Activated CD4-positive, alpha-beta T cell treated with anti-CD3 and anti-CD28 coated beads for 36 hours (primary cell): ENCODE results near the gene ASB4. TPM values are rescaled to one million over a fixed set of nuclear protein-coding genes. Genes with fewer than 3 reads are reported as not detected.

Experiments used
- ATAC-seq: fragments of 200-7000 bp; cut with Tn5 transposase; one replicate; pipeline ENCODE4 v1.10.0; 2021; ENCODE audit warnings: mild to moderate bottlenecking, moderate library complexity
- CTCF ChIA-PET: fragments of 350-600 bp; sonication (Branson Sonifier 250); formaldehyde crosslinking; loops from one replicate; lab custom pipeline; 2021; ENCODE audit warnings: antibody characterized with exemption; lab: Charles Lee
- POLR2A ChIA-PET: fragments of 350-600 bp; sonication (Branson Sonifier 250); formaldehyde crosslinking; loops from one replicate; lab custom pipeline; 2021; ENCODE audit warnings: antibody characterized with exemption, inconsistent platforms; lab: Charles Lee
- DNase-seq: peaks from one replicate; pipeline ENCODE4 v3.0.0-alpha.2; 2020
- H3K27ac Mint-ChIP-seq: one replicate; pipeline ENCODE4 v1.8.0; 2021; ENCODE audit warnings: mixed read lengths
- H3K27me3 Mint-ChIP-seq: one replicate; pipeline ENCODE4 v1.8.0; 2021; ENCODE audit warnings: mixed read lengths
- H3K36me3 Mint-ChIP-seq: one replicate; pipeline ENCODE4 v1.8.0; 2021; ENCODE audit warnings: low read depth, mixed read lengths
- H3K4me1 Mint-ChIP-seq: one replicate; pipeline ENCODE4 v1.8.0; 2021; ENCODE audit warnings: mixed read lengths
- H3K4me3 Mint-ChIP-seq: one replicate; pipeline ENCODE4 v1.8.0; 2021; ENCODE audit warnings: mild to moderate bottlenecking, moderate library complexity, mixed read lengths
- H3K9me3 Mint-ChIP-seq: one replicate; pipeline ENCODE4 v1.8.0; 2021; ENCODE audit warnings: low read depth, mixed read lengths
- intact Hi-C, 2 experiments: fragments of 100-400 bp; cut with DNase I in 1 of 2; cut with micrococcal nuclease in 1 of 2; formaldehyde crosslinking; loops; one replicate each; pipeline versions ENCODE4 v1.14.2 to v1.15.1; 2022 to 2024; cut with DNase I, micrococcal nuclease
- total RNA-seq, 2 experiments: library from RNA; stranded (reverse); gene quantifications; one replicate each; pipeline ENCODE4 v1.2.3, GENCODE V29; 2021

Gene ASB4
- total RNA-seq, 2 experiments from 2014 or later, result not detected

GRCh38 chr7:95558864-95559263, 73.1 kb downstream of the ASB4 start:
- ChIA-PET CTCF (interaction anchor here (1.2 kb wide), 1 partner anchor 128 kb away, joined by 3 read pairs; no protein-coding TSS in a partner anchor), POLR2A (no interaction called here)
- intact Hi-C loops, result no loop called here
- no peak overlapping the region for H3K4me3 Mint-ChIP-seq
- ATAC-seq (no peak), DNase-seq (no peak)
- no peaks in the 10 kb centered on the region for H3K9me3 Mint-ChIP-seq
- H3K27me3 Mint-ChIP-seq, result peaks cover 6% of the 10 kb centered on the region
- no peaks in the 10 kb centered on the region for H3K4me1 Mint-ChIP-seq
- no peak overlapping the region for H3K27ac Mint-ChIP-seq
- no peaks in the 10 kb centered on the region for H3K36me3 Mint-ChIP-seq

- CTCF ChIA-PET, result interaction anchor here (0.5 to 0.7 kb wide), 2 partner anchors 26 to 129 kb away, joined by 3 to 5 read pairs; no protein-coding TSS in a partner anchor
- intact Hi-C loops, result no loop called here
- no peaks in the 10 kb centered on the region for H3K9me3 Mint-ChIP-seq
- no peaks in the 10 kb centered on the region for H3K36me3 Mint-ChIP-seq
- no peak overlapping the region for H3K4me3 Mint-ChIP-seq
- DNase-seq (no peak), ATAC-seq (no peak)
- H3K27me3 Mint-ChIP-seq, result peaks cover 5% of the 10 kb centered on the region
- POLR2A ChIA-PET, result no interaction called here
- H3K27ac Mint-ChIP-seq, result no peak overlapping the region
- no peaks in the 10 kb centered on the region for H3K4me1 Mint-ChIP-seq
Observed at GRCh38 chr7:95560674-95561073, 74.9 kb downstream of the ASB4 start.

- H3K9me3 Mint-ChIP-seq, result no peaks in the 10 kb centered on the region
- intact Hi-C loops, result no loop called here
- no peak for DNase-seq
- H3K4me1 Mint-ChIP-seq, result no peaks in the 10 kb centered on the region
- no peak for ATAC-seq
- H3K27ac Mint-ChIP-seq, result no peak overlapping the region
- ChIA-PET POLR2A (no interaction called here), CTCF (no interaction called here)
- H3K4me3 Mint-ChIP-seq, result no peak overlapping the region
- H3K27me3 Mint-ChIP-seq, result peaks cover 4% of the 10 kb centered on the region
- no peaks in the 10 kb centered on the region for H3K36me3 Mint-ChIP-seq
Observed at GRCh38 chr7:95569720-95570119, 84.0 kb downstream of the ASB4 start.

- Mint-ChIP-seq H3K36me3 (no peaks in the 10 kb centered on the region), H3K9me3 (no peaks in the 10 kb centered on the region), H3K27ac (no peak overlapping the region), H3K27me3 (peaks cover 4% of the 10 kb centered on the region), H3K4me1 (no peaks in the 10 kb centered on the region), H3K4me3 (no peak overlapping the region)
- ChIA-PET CTCF (no interaction called here), POLR2A (no interaction called here)
- DNase-seq, result no peak
- ATAC-seq, result no peak
- intact Hi-C loops, result no loop called here
Observed at GRCh38 chr7:95577137-95577536, 91.4 kb downstream of the ASB4 start.

- H3K9me3 Mint-ChIP-seq, result no peaks in the 10 kb centered on the region
- no peak for ATAC-seq
- H3K27me3 Mint-ChIP-seq, result peaks cover 2% of the 10 kb centered on the region
- no peak overlapping the region for H3K4me3 Mint-ChIP-seq
- intact Hi-C loops, result no loop called here
- CTCF ChIA-PET, result no interaction called here
- no peaks in the 10 kb centered on the region for H3K36me3 Mint-ChIP-seq
- no peak for DNase-seq
- POLR2A ChIA-PET, result no interaction called here
- H3K27ac Mint-ChIP-seq, result no peak overlapping the region
- H3K4me1 Mint-ChIP-seq, result no peaks in the 10 kb centered on the region
Observed at GRCh38 chr7:95578299-95578855, 92.6 kb downstream of the ASB4 start.

- DNase-seq (no peak), ATAC-seq (no peak)
- Mint-ChIP-seq H3K27ac (no peak overlapping the region), H3K4me1 (no peaks in the 10 kb centered on the region), H3K27me3 (peaks cover 4% of the 10 kb centered on the region), H3K4me3 (no peak overlapping the region), H3K9me3 (no peaks in the 10 kb centered on the region), H3K36me3 (no peaks in the 10 kb centered on the region)
- ChIA-PET POLR2A (no interaction called here), CTCF (interaction anchor here (0.6 kb wide), 1 partner anchor 756 kb away, joined by 3 read pairs; no protein-coding TSS in a partner anchor)
- intact Hi-C loops, result no loop called here
Observed at GRCh38 chr7:95579318-95579717, 93.6 kb downstream of the ASB4 start.

- DNase-seq, result no peak
- H3K9me3 Mint-ChIP-seq, result no peaks in the 10 kb centered on the region
- intact Hi-C loops, result no loop called here
- no peak for ATAC-seq
- ChIA-PET POLR2A (no interaction called here), CTCF (no interaction called here)
- H3K4me3 Mint-ChIP-seq, result no peak overlapping the region
- H3K27ac Mint-ChIP-seq, result no peak overlapping the region
- H3K27me3 Mint-ChIP-seq, result peaks cover 2% of the 10 kb centered on the region
- H3K36me3 Mint-ChIP-seq, result no peaks in the 10 kb centered on the region
- no peaks in the 10 kb centered on the region for H3K4me1 Mint-ChIP-seq
Observed at GRCh38 chr7:95581467-95581866, 95.7 kb downstream of the ASB4 start.

GRCh38 chr7:95582578-95583293, 97.0 kb downstream of the ASB4 start:
- H3K9me3 Mint-ChIP-seq, result no peaks in the 10 kb centered on the region
- intact Hi-C loops, result no loop called here
- no peaks in the 10 kb centered on the region for H3K36me3 Mint-ChIP-seq
- H3K4me3 Mint-ChIP-seq, result no peak overlapping the region
- ChIA-PET POLR2A (no interaction called here), CTCF (no interaction called here)
- no peak overlapping the region for H3K27ac Mint-ChIP-seq
- DNase-seq (no peak), ATAC-seq (no peak)
- H3K27me3 Mint-ChIP-seq, result peaks cover 2% of the 10 kb centered on the region
- no peaks in the 10 kb centered on the region for H3K4me1 Mint-ChIP-seq

GRCh38 chr7:95583834-95584621, 98.3 kb downstream of the ASB4 start:
- ATAC-seq, result no peak
- ChIA-PET POLR2A (no interaction called here), CTCF (interaction anchor here (0.7 kb wide), 1 partner anchor 55 kb away, joined by 3 read pairs; no protein-coding TSS in a partner anchor)
- no peaks in the 10 kb centered on the region for H3K36me3 Mint-ChIP-seq
- peaks cover 2% of the 10 kb centered on the region for H3K27me3 Mint-ChIP-seq
- H3K4me1 Mint-ChIP-seq, result no peaks in the 10 kb centered on the region
- no peaks in the 10 kb centered on the region for H3K9me3 Mint-ChIP-seq
- no peak overlapping the region for H3K27ac Mint-ChIP-seq
- intact Hi-C loops, result no loop called here
- H3K4me3 Mint-ChIP-seq, result no peak overlapping the region
- no peak for DNase-seq

- no peaks in the 10 kb centered on the region for H3K9me3 Mint-ChIP-seq
- intact Hi-C loops, result no loop called here
- no peaks in the 10 kb centered on the region for H3K36me3 Mint-ChIP-seq
- H3K27me3 Mint-ChIP-seq, result peaks cover 2% of the 10 kb centered on the region
- ChIA-PET POLR2A (no interaction called here), CTCF (no interaction called here)
- no peak overlapping the region for H3K4me3 Mint-ChIP-seq
- no peaks in the 10 kb centered on the region for H3K4me1 Mint-ChIP-seq
- no peak overlapping the region for H3K27ac Mint-ChIP-seq
- no peak for ATAC-seq
- DNase-seq, result no peak
Observed at GRCh38 chr7:95584769-95585425, 99.2 kb downstream of the ASB4 start.

- H3K27me3 Mint-ChIP-seq, result peaks cover 2% of the 10 kb centered on the region
Observed at GRCh38 chr7:95585426-95585789, 99.7 kb downstream of the ASB4 start.

More at GRCh38 chr7:95585426-95585789, 99.7 kb downstream of the ASB4 start:
- Mint-ChIP-seq H3K27ac (no peak overlapping the region), H3K9me3 (no peaks in the 10 kb centered on the region), H3K4me1 (no peaks in the 10 kb centered on the region), H3K36me3 (no peaks in the 10 kb centered on the region), H3K4me3 (no peak overlapping the region)
- intact Hi-C loops, result no loop called here
- ChIA-PET POLR2A (no interaction called here), CTCF (no interaction called here)
- DNase-seq (no peak), ATAC-seq (no peak)
